Loucy (cell line): ENCODE results near the gene IPO4.
"Not testable (repeated sequence)": the region's sequence is repeated elsewhere in the genome, so short reads cannot be mapped to it uniquely, and the experiment has no call there.

ENCODE experiments used
- H2AFZ ChIP-seq: fragments of 200-600 bp; sonication (generic); 2 replicates; pipeline ENCODE4 v1.6.0; 2016; ENCODE audit warnings: antibody characterized with exemption, mild to moderate bottlenecking, low read length, moderate library complexity
- H3F3A ChIP-seq: fragments of 200-600 bp; 2 replicates; pipeline ENCODE4 v1.6.0; 2016; ENCODE audit warnings: antibody characterized with exemption, low read depth, mild to moderate bottlenecking
- H3K27me3 ChIP-seq: fragments of 200-600 bp; sonication (generic); 2 replicates; pipeline ENCODE4 v1.6.1; 2014; ENCODE audit warnings: low read length, mild to moderate bottlenecking; ENCODE audit not compliant: insufficient read depth, poor library complexity, severe bottlenecking
- H3K36me3 ChIP-seq: fragments of 200-600 bp; sonication (generic); 2 replicates; pipeline ENCODE4 v1.6.1; 2016; ENCODE audit warnings: low read length; ENCODE audit not compliant: insufficient read depth
- H3K4me1 ChIP-seq: fragments of 200-600 bp; sonication (generic); 2 replicates; pipeline ENCODE4 v1.5.1; 2014; ENCODE audit warnings: low read length, mild to moderate bottlenecking; ENCODE audit not compliant: insufficient read depth, poor library complexity, severe bottlenecking
- H3K4me2 ChIP-seq: fragments of 200-600 bp; sonication (generic); 2 replicates; pipeline ENCODE4 v1.6.0; 2014; ENCODE audit warnings: antibody characterized with exemption, low read length, low read depth, mild to moderate bottlenecking; ENCODE audit not compliant: poor library complexity, severe bottlenecking
- H3K4me3 ChIP-seq: fragments of 200-600 bp; sonication (generic); 2 replicates; pipeline ENCODE4 v1.5.1; 2014; ENCODE audit warnings: low read length, mild to moderate bottlenecking, mixed read lengths; ENCODE audit not compliant: poor library complexity, severe bottlenecking
- H3K79me2 ChIP-seq: fragments of 200-600 bp; sonication (generic); 2 replicates; pipeline ENCODE4 v1.6.1; 2014; ENCODE audit warnings: low read length; ENCODE audit not compliant: insufficient read depth
- H3K9ac ChIP-seq: fragments of 200-600 bp; sonication (generic); 2 replicates; pipeline ENCODE4 v1.6.0; 2014; ENCODE audit warnings: mild to moderate bottlenecking, low read depth, low read length, moderate library complexity; ENCODE audit not compliant: poor library complexity, severe bottlenecking
- H3K9me2 ChIP-seq: fragments of 200-600 bp; sonication (generic); replicated peaks from 2 replicates; pipeline ENCODE4 v1.6.1; 2016; ENCODE audit warnings: low read depth, low read length, mixed read lengths
- H3K9me3 ChIP-seq: fragments of 200-600 bp; sonication (generic); 2 replicates; pipeline ENCODE4 v1.6.1; 2014; ENCODE audit warnings: mild to moderate bottlenecking, antibody characterized with exemption, low read length, low read depth; ENCODE audit not compliant: insufficient read depth
- H4K20me1 ChIP-seq: fragments of 200-600 bp; sonication (generic); 2 replicates; pipeline ENCODE4 v1.6.0; 2014; ENCODE audit warnings: antibody characterized with exemption, low read length, mild to moderate bottlenecking; ENCODE audit not compliant: insufficient read depth, poor library complexity, severe bottlenecking
- CTCF ChIP-seq: fragments of 200-600 bp; sonication (generic); conservative IDR thresholded peaks from 2 replicates; pipeline ENCODE4 v1.5.1; 2014; ENCODE audit warnings: mild to moderate bottlenecking, antibody characterized with exemption, low read length
- EZH2phosphoT487 ChIP-seq: fragments of 200-600 bp; IDR thresholded peaks from 2 replicates; pipeline ENCODE4 v1.6.1; 2018; ENCODE audit warnings: antibody characterized with exemption, mild to moderate bottlenecking, moderate library complexity, borderline replicate concordance

Gene IPO4

DNA sequence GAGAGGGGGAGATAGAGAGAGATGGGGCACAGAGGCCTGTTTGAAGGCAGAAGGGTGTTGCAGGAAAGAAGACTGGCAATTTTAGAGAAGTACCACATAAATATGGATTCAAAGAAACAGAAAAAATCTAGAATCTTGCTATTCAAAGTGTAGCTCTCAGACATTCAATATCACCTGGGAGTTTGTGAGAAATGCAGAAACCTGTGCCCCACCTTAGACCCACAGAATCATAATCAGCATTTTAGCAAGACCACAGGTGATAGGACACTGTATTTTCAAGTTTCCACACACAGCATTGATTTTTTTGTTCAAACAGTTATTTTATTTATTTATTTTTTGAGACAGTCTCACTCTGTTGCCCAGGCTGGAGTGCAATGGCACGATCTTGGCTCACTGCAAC is 40.3 kb upstream of the IPO4 start:
- Histone ChIP-seq H3K4me1 (peaks cover 18% of the 10 kb centered on the region), H3K36me3 (no peaks in the 10 kb centered on the region), H3K4me2 (no peak overlapping the region), H3K9me2 (no peaks in the 10 kb centered on the region), H3K9me3 (no peaks in the 10 kb centered on the region), H3K9ac (no peak overlapping the region), H4K20me1 (no peaks in the 10 kb centered on the region), H3K27me3 (no peaks in the 10 kb centered on the region), H2AFZ (no peak overlapping the region), H3F3A (no peaks in the 10 kb centered on the region), H3K4me3 (no peak overlapping the region), H3K79me2 (peaks cover 55% of the 10 kb centered on the region)
- TF ChIP-seq CTCF (no peak), EZH2phosphoT487 (no peak)

GRCh38 chr14:24226473-24226872 is 37.9 kb upstream of the IPO4 start:
- H3K9me3 ChIP-seq, result no peaks in the 10 kb centered on the region
- no peaks in the 10 kb centered on the region for H3K27me3 ChIP-seq
- TF ChIP-seq EZH2phosphoT487 (no peak), CTCF (no peak)
- H3K4me3 ChIP-seq, result no peak overlapping the region
- H3K9me2 ChIP-seq, result no peaks in the 10 kb centered on the region
- no peak overlapping the region for H3K4me2 ChIP-seq
- H2AFZ ChIP-seq, result no peak overlapping the region
- peaks cover 38% of the 10 kb centered on the region for H3K79me2 ChIP-seq
- H3K36me3 ChIP-seq, result no peaks in the 10 kb centered on the region
- peaks cover 6% of the 10 kb centered on the region for H3K4me1 ChIP-seq
- no peaks in the 10 kb centered on the region for H4K20me1 ChIP-seq
- H3F3A ChIP-seq, result no peaks in the 10 kb centered on the region
- no peak overlapping the region for H3K9ac ChIP-seq

GRCh38 chr14:24224618-24225071 is 36.0 kb upstream of the IPO4 start:
- peaks cover 24% of the 10 kb centered on the region for H3K79me2 ChIP-seq
- TF ChIP-seq CTCF, result no peak
- no peak for TF ChIP-seq EZH2phosphoT487
- H3K9me3 ChIP-seq, result no peaks in the 10 kb centered on the region
- no peaks in the 10 kb centered on the region for H3K36me3 ChIP-seq
- H3K4me3 ChIP-seq, result no peak overlapping the region
- H3K9me2 ChIP-seq, result no peaks in the 10 kb centered on the region
- no peaks in the 10 kb centered on the region for H3K27me3 ChIP-seq
- no peak overlapping the region for H3K4me2 ChIP-seq
- no peak overlapping the region for H2AFZ ChIP-seq
- no peak overlapping the region for H3K9ac ChIP-seq
- no peaks in the 10 kb centered on the region for H4K20me1 ChIP-seq
- no peaks in the 10 kb centered on the region for H3K4me1 ChIP-seq
- H3F3A ChIP-seq, result no peaks in the 10 kb centered on the region

- not testable (repeated sequence) for H3K9me3 ChIP-seq, H2AFZ ChIP-seq, H3F3A ChIP-seq, H3K27me3 ChIP-seq, H3K4me1 ChIP-seq, H3K4me3 ChIP-seq, H3K4me2 ChIP-seq, H3K9me2 ChIP-seq, H3K9ac ChIP-seq, H4K20me1 ChIP-seq, H3K36me3 ChIP-seq
- peaks cover 19% of the 10 kb centered on the region; the same call in 1 of the 2 replicates for H3K79me2 ChIP-seq
These were observed 34.4 kb upstream of the IPO4 start for GRCh38 chr14:24222987-24223386.
